ENCODE results near the gene MYO1D.

The MYO1D gene

GRCh38 chr17:32828822-32829221, 48.1 kb downstream of the MYO1D start:
- peak; percentile 41 for ATAC-seq

GRCh38 chr17:32827227-32827626, 49.7 kb downstream of the MYO1D start:
- TF ChIP-seq TOX (CRISPR knock-in tag; IDR thresholded peaks at IDR 0.05; ENCODE audit: borderline replicate concordance) (no peak), SNAI2 (CRISPR knock-in tag; IDR thresholded peaks at IDR 0.05) (no peak), ARNTL (CRISPR knock-in tag; IDR thresholded peaks at IDR 0.05; ENCODE audit: borderline replicate concordance, low read depth) (no peak), GLIS3 (CRISPR knock-in tag; IDR thresholded peaks at IDR 0.05) (no peak), ISL1 (CRISPR knock-in tag; IDR thresholded peaks at IDR 0.05) (no peak), CREB5 (CRISPR knock-in tag; IDR thresholded peaks at IDR 0.05; ENCODE audit: low read depth) (no peak), TCF4 (CRISPR knock-in tag; IDR thresholded peaks at IDR 0.05; ENCODE audit: borderline replicate concordance) (no peak), ZFP3 (CRISPR knock-in tag; IDR thresholded peaks at IDR 0.05) (no peak), TSHZ2 (CRISPR knock-in tag; IDR thresholded peaks at IDR 0.05) (no peak), BACH2 (CRISPR knock-in tag; IDR thresholded peaks at IDR 0.05; ENCODE audit: borderline replicate concordance) (no peak), ZNF565 (CRISPR knock-in tag; conservative IDR thresholded peaks at IDR 0.05; ENCODE audit: low read depth) (no peak), OSR1 (CRISPR knock-in tag; IDR thresholded peaks at IDR 0.05) (no peak), ZNF8 (CRISPR knock-in tag; IDR thresholded peaks at IDR 0.05) (no peak), ZC3H10 (CRISPR knock-in tag; IDR thresholded peaks at IDR 0.05) (no peak), CSDC2 (CRISPR knock-in tag; IDR thresholded peaks at IDR 0.05) (no peak), ESRRG (CRISPR knock-in tag; IDR thresholded peaks at IDR 0.05) (no peak), ZFP30 (CRISPR knock-in tag; IDR thresholded peaks at IDR 0.05) (no peak), PPARA (CRISPR knock-in tag; IDR thresholded peaks at IDR 0.05; ENCODE audit: borderline replicate concordance) (no peak), PATZ1 (CRISPR knock-in tag; IDR thresholded peaks at IDR 0.05; ENCODE audit: borderline replicate concordance) (no peak)
- ATAC-seq, result no peak

More at GRCh38 chr17:32828822-32829221, 48.1 kb downstream of the MYO1D start:
- TF ChIP-seq POU6F1 (CRISPR knock-in tag; IDR thresholded peaks at IDR 0.05; ENCODE audit: borderline replicate concordance, low read depth) (no peak), TSHZ2 (CRISPR knock-in tag; IDR thresholded peaks at IDR 0.05) (no peak), PATZ1 (CRISPR knock-in tag; IDR thresholded peaks at IDR 0.05; ENCODE audit: borderline replicate concordance) (no peak), CSDC2 (CRISPR knock-in tag; IDR thresholded peaks at IDR 0.05) (no peak), ZNF8 (CRISPR knock-in tag; IDR thresholded peaks at IDR 0.05) (no peak), ZNF565 (CRISPR knock-in tag; conservative IDR thresholded peaks at IDR 0.05; ENCODE audit: low read depth) (no peak)
